H9 (cell line): Measurements from ENCODE around the gene DPH1. TPM values are rescaled to one million over a fixed set of nuclear protein-coding genes. Genes with fewer than 3 reads are reported as not detected.

ENCODE experiments used
- DNase-seq: peaks from one replicate; pipeline ENCODE4 v3.0.0-alpha.2; 2017
- H2AFZ ChIP-seq: one replicate; pipeline ENCODE4 v1.6.1; 2013; ENCODE audit warnings: mild to moderate bottlenecking, low read length, control low read depth, moderate library complexity
- H2AK5ac ChIP-seq: 2 replicates; pipeline ENCODE4 v1.6.1; 2013; ENCODE audit warnings: low read length, control low read depth, mixed read lengths; ENCODE audit not compliant: insufficient read length
- H2BK120ac ChIP-seq: one replicate; pipeline ENCODE4 v1.6.1; 2013; ENCODE audit warnings: low read depth, mild to moderate bottlenecking, low read length, control low read depth, inconsistent platforms; ENCODE audit not compliant: poor library complexity, severe bottlenecking
- H2BK12ac ChIP-seq: 2 replicates; pipeline ENCODE4 v1.6.1; 2013; ENCODE audit warnings: low read length, control low read depth, mixed read lengths, low read depth; ENCODE audit not compliant: insufficient read length
- H2BK15ac ChIP-seq: 2 replicates; pipeline ENCODE4 v1.6.1; 2013; ENCODE audit warnings: low read depth, low read length, control low read depth
- H2BK20ac ChIP-seq: one replicate; pipeline ENCODE4 v1.6.1; 2013; ENCODE audit warnings: low read depth, mild to moderate bottlenecking, low read length, control low read depth, inconsistent platforms; ENCODE audit not compliant: poor library complexity, severe bottlenecking
- H2BK5ac ChIP-seq: 2 replicates; pipeline ENCODE4 v1.6.1; 2013; ENCODE audit warnings: low read length, control low read depth, mixed read lengths; ENCODE audit not compliant: insufficient read length
- H3K14ac ChIP-seq: 2 replicates; pipeline ENCODE4 v1.6.1; 2013; ENCODE audit warnings: low read length, control low read depth; ENCODE audit not compliant: insufficient read depth
- H3K18ac ChIP-seq: 2 replicates; pipeline ENCODE4 v1.6.1; 2013; ENCODE audit warnings: low read depth, mild to moderate bottlenecking, mixed read lengths, low read length, control low read depth; ENCODE audit not compliant: insufficient read length
- H3K23ac ChIP-seq: 2 replicates; pipeline ENCODE4 v1.6.1; 2013; ENCODE audit warnings: low read length, control low read depth, mixed read lengths, low read depth; ENCODE audit not compliant: insufficient read length
- H3K23me2 ChIP-seq: 2 replicates; pipeline ENCODE4 v1.6.1; 2013; ENCODE audit warnings: low read depth, mild to moderate bottlenecking, mixed read lengths, low read length, control low read depth; ENCODE audit not compliant: insufficient read length, poor library complexity, severe bottlenecking
- H3K27ac ChIP-seq: 2 replicates; pipeline ENCODE4 v1.5.1; 2013; ENCODE audit warnings: low read length, control low read depth, mixed read lengths, low read depth; ENCODE audit not compliant: insufficient read length
- H3K27me3 ChIP-seq: 2 replicates; pipeline ENCODE4 v1.6.1; 2013; ENCODE audit warnings: low read length, control low read depth, inconsistent platforms; ENCODE audit not compliant: insufficient read depth
- H3K4ac ChIP-seq: 2 replicates; pipeline ENCODE4 v1.6.1; 2013; ENCODE audit warnings: low read depth, mild to moderate bottlenecking, control low read depth, inconsistent platforms, low read length, moderate library complexity
- H3K4me1 ChIP-seq: 2 replicates; pipeline ENCODE4 v1.6.1; 2013; ENCODE audit warnings: low read length, control low read depth, inconsistent platforms; ENCODE audit not compliant: insufficient read depth
- H3K4me2 ChIP-seq: 2 replicates; pipeline ENCODE4 v1.6.1; 2013; ENCODE audit warnings: low read length, control low read depth, mixed read lengths; ENCODE audit not compliant: insufficient read length, insufficient read depth
- H3K56ac ChIP-seq: 2 replicates; pipeline ENCODE4 v1.6.1; 2013; ENCODE audit warnings: low read depth, mild to moderate bottlenecking, mixed read lengths, low read length, control low read depth; ENCODE audit not compliant: insufficient read length
- H3K79me1 ChIP-seq: 2 replicates; pipeline ENCODE4 v1.6.1; 2013; ENCODE audit warnings: low read depth, mild to moderate bottlenecking, moderate library complexity, low read length, control low read depth, inconsistent platforms; ENCODE audit not compliant: insufficient read depth, poor library complexity, severe bottlenecking
- H3K79me2 ChIP-seq: 2 replicates; pipeline ENCODE4 v1.6.1; 2013; ENCODE audit warnings: low read length, control low read depth, inconsistent platforms; ENCODE audit not compliant: insufficient read depth
- H3K9ac ChIP-seq: 2 replicates; pipeline ENCODE4 v1.6.1; 2013; ENCODE audit warnings: low read length, control low read depth, mixed read lengths; ENCODE audit not compliant: insufficient read length; ENCODE audit errors: extremely low read depth
- H3K9me3 ChIP-seq: one replicate; pipeline ENCODE4 v1.6.1; 2013; ENCODE audit warnings: low read depth, low read length, inconsistent platforms; ENCODE audit not compliant: control insufficient read depth
- H3T11ph ChIP-seq: one replicate; pipeline ENCODE4 v1.6.1; 2013; ENCODE audit warnings: mild to moderate bottlenecking, low read length, control low read depth, inconsistent platforms
- H4K20me1 ChIP-seq: one replicate; pipeline ENCODE4 v1.6.1; 2013; ENCODE audit not compliant: control insufficient read depth, insufficient read length, insufficient read depth
- H4K5ac ChIP-seq: 2 replicates; pipeline ENCODE4 v1.6.1; 2013; ENCODE audit warnings: low read depth, mild to moderate bottlenecking, mixed read lengths, low read length, control low read depth; ENCODE audit not compliant: insufficient read length
- H4K8ac ChIP-seq: replicated peaks from 2 replicates; pipeline ENCODE4 v1.6.1; 2013; ENCODE audit warnings: low read length, control low read depth, mixed read lengths, low read depth; ENCODE audit not compliant: insufficient read length
- H4K91ac ChIP-seq: 2 replicates; pipeline ENCODE4 v1.6.1; 2013; ENCODE audit warnings: low read depth, mild to moderate bottlenecking, moderate library complexity, mixed read lengths, low read length, control low read depth; ENCODE audit not compliant: insufficient read length
- H3K27ac Mint-ChIP-seq, 3 experiments: 2 replicates in 2 of 3; 3 replicates in 1 of 3; pipeline ENCODE4 v1.8.0; 2020 to 2021; ENCODE audit warnings: mixed read lengths in 3 of 3, mild to moderate bottlenecking in 1 of 3, moderate library complexity in 1 of 3
- H3K27me3 Mint-ChIP-seq: 2 replicates; pipeline ENCODE4 v1.8.0; 2021; ENCODE audit warnings: low read depth, mild to moderate bottlenecking, moderate library complexity, mixed read lengths
- H3K36me3 Mint-ChIP-seq, 3 experiments: 2 replicates in 2 of 3; 3 replicates in 1 of 3; pipeline ENCODE4 v1.8.0; 2020 to 2021; ENCODE audit warnings: low read depth in 3 of 3, mixed read lengths in 3 of 3; ENCODE audit not compliant: insufficient read depth in 1 of 3
- H3K4me1 Mint-ChIP-seq, 2 experiments: 2 replicates each; pipeline ENCODE4 v1.8.0; 2020; ENCODE audit warnings: mixed read lengths in 2 of 2
- H3K4me3 Mint-ChIP-seq, 2 experiments: 2 replicates in 1 of 2; 3 replicates in 1 of 2; pipeline ENCODE4 v1.8.0; 2020 to 2021; ENCODE audit warnings: mild to moderate bottlenecking in 2 of 2, mixed read lengths in 2 of 2, moderate library complexity in 1 of 2
- H3K9me3 Mint-ChIP-seq, 2 experiments: 2 replicates in 1 of 2; 3 replicates in 1 of 2; pipeline ENCODE4 v1.8.0; 2020; ENCODE audit warnings: mild to moderate bottlenecking in 2 of 2, mixed read lengths in 2 of 2, moderate library complexity in 1 of 2
- CTCF ChIP-seq: fragments of 200-600 bp; sonication (generic); conservative IDR thresholded peaks from 3 replicates; pipeline ENCODE4 v1.8.0; 2021; ENCODE audit warnings: antibody characterized with exemption, mild to moderate bottlenecking
- WGBS: extraction: QIAGEN DNeasy Blood & Tissue Kit; methylation state at CpG from one replicate; pipeline ENCODE4 v1.1.7; 2013; ENCODE audit warnings: missing lambda C conversion rate, low lambda C conversion rate, mixed read lengths; ENCODE audit not compliant: insufficient read length; ENCODE audit errors: extremely low coverage; 5-methylcytosine and 5-hydroxymethylcytosine counted together
- total RNA-seq: library from RNA; stranded (reverse); gene quantifications from 2 replicates; pipeline ENCODE4 v1.2.1, GENCODE V29; 2021

The DPH1 gene
- total RNA-seq, 1 experiment from 2014 or later: 27.5 TPM

GRCh38 chr17:2051933-2052559 lies 22.1 kb downstream of the DPH1 start:
- H3K4me1 ChIP-seq: no peaks in the 10 kb centered on the region
- Mint-ChIP-seq H3K36me3 (no peaks in the 10 kb centered on the region; a peak in 2 of 7 replicates), H3K9me3 (no peaks in the 10 kb centered on the region), H3K4me3 (peak overlapping the region in 1 of 2 experiments; percentile 56; a peak in 3 of 5 replicates), H3K27me3 (peaks cover 69% of the 10 kb centered on the region), H3K4me1 (peaks cover 8 to 11% of the 10 kb centered on the region in 2 experiments; a peak in 3 of 4 replicates), H3K27ac (no peak overlapping the region)
- peaks cover 58% of the 10 kb centered on the region for H3K27me3 ChIP-seq
- no peak overlapping the region for H2BK15ac ChIP-seq
- no peak overlapping the region for H3K27ac ChIP-seq
- H2AK5ac ChIP-seq: no peak overlapping the region
- H3K56ac ChIP-seq: no peak overlapping the region
- no peak overlapping the region for H2BK12ac ChIP-seq
- H3K9me3 ChIP-seq: no peaks in the 10 kb centered on the region
- H3K79me2 ChIP-seq: no peaks in the 10 kb centered on the region
- no peak overlapping the region for H3K9ac ChIP-seq
- no peak overlapping the region for H4K91ac ChIP-seq
- no peak overlapping the region for H4K8ac ChIP-seq
- WGBS: no CpG with 5 or more reads among the region's 14 CpGs
- no peak overlapping the region for H3K18ac ChIP-seq
- no peak overlapping the region for H3K23ac ChIP-seq
- no peak overlapping the region for H3K14ac ChIP-seq
- no peak overlapping the region for H2BK5ac ChIP-seq
- H4K5ac ChIP-seq: no peak overlapping the region
- H2BK20ac ChIP-seq: no peak overlapping the region
- no peaks in the 10 kb centered on the region for H3K79me1 ChIP-seq
- no peak overlapping the region for H3K4ac ChIP-seq
- H4K20me1 ChIP-seq: peaks cover 4% of the 10 kb centered on the region
- no peak overlapping the region for H2BK120ac ChIP-seq
- H3K23me2 ChIP-seq: peaks cover 6% of the 10 kb centered on the region
- H3T11ph ChIP-seq: no peak overlapping the region
- DNase-seq: no peak
- no peak overlapping the region for H2AFZ ChIP-seq
- H3K4me2 ChIP-seq: peak overlapping the region; percentile 17
- no peak for TF ChIP-seq CTCF
